SH-SY5Y (cell line): ENCODE results near the gene CDC42EP3.
A peak's percentile ranks its signal among the peaks of the same experiment; 100 is the strongest.

Experiments
- GATA2 ChIP-seq: IDR thresholded peaks from 2 replicates; pipeline ENCODE4 v1.6.1; 2011; ENCODE audit warnings: mild to moderate bottlenecking, low read depth, low read length
- GATA3 ChIP-seq: IDR thresholded peaks from 2 replicates; pipeline ENCODE4 v1.6.1; 2011; ENCODE audit warnings: low read depth, mild to moderate bottlenecking, low read length, moderate library complexity

Gene CDC42EP3

DNA sequence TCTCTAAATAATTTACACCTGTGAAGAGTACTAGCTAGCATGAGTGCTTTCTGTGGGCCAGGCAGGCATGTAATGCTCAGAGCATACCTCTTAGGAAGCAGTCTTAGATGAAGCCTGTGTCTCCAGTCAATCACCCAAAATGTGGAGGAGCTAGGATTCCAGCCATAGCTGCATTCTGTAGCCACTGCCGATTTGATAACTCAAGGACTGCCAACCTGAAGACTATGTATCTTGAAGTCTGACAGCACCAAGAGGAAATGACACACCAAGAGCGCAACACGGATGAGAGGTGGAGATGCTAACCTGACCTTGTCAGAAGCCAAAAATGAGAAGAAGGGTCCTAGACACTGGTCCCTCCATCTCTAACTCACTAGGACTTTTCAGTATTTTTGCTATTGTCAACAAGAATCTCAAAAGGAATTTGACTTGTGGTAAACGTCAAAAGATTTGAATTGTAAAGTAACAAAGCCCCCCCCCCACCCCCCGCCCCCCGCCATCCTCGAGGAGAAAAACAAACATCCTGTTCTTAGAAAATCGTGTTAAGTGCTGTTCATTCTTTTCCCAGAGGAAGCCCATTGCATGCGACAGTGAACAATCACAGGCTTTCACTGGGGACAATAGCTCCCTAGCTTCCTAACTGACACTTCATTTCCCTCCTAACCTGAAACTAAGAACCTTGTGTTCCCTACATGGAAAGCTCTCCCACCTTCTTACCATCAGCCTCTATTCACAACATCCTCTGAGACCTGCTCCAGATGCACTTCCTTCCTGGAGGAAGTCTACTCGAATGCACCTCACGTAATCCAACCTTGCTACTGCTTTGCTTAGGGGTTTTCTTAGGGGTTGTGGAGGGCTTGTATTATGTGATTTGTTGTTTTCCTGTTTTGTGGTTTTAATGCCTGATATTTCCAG, 14.7 kb downstream of the CDC42EP3 start:
- no peak for TF ChIP-seq GATA2
- no peak for TF ChIP-seq GATA3

GRCh38 chr2:37654932-37655841, 16.3 kb downstream of the CDC42EP3 start:
- TF ChIP-seq GATA2 (peak; percentile 50), GATA3 (no peak)

- TF ChIP-seq GATA2 (no peak), GATA3 (no peak)
These were observed 17.0 kb downstream of the CDC42EP3 start for GRCh38 chr2:37654419-37654818.

GRCh38 chr2:37653805-37654378, 17.6 kb downstream of the CDC42EP3 start:
- TF ChIP-seq GATA3 (no peak), GATA2 (no peak)

- TF ChIP-seq GATA2 (no peak), GATA3 (no peak)
These were observed 18.3 kb downstream of the CDC42EP3 start for GRCh38 chr2:37653093-37653492.

DNA sequence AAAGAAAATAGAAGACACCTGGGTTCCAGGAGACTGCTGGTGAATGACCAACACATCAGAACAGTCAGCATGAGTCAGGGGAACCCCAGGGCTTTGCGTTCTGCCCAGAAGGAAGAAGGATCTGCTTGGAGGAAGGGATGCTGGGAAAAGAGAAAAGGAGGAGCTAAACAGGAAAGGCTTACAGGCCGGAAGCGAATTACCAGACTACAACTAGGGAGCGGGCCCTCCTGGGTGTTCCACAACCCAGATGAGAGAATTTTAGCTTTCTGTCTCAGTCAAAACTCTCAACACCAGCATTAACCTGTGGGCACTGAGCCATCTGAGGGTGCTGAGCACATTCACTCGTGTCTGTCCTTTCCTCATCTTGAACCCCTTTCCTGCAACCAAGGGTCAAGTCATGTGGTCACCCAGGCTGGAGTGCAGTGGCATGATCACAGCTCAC, 19.2 kb downstream of the CDC42EP3 start:
- TF ChIP-seq GATA2 = no peak
- TF ChIP-seq GATA3 = no peak

- TF ChIP-seq GATA3 = no peak
- TF ChIP-seq GATA2 = no peak
These were observed 20.8 kb downstream of the CDC42EP3 start for GRCh38 chr2:37650548-37651093.

DNA sequence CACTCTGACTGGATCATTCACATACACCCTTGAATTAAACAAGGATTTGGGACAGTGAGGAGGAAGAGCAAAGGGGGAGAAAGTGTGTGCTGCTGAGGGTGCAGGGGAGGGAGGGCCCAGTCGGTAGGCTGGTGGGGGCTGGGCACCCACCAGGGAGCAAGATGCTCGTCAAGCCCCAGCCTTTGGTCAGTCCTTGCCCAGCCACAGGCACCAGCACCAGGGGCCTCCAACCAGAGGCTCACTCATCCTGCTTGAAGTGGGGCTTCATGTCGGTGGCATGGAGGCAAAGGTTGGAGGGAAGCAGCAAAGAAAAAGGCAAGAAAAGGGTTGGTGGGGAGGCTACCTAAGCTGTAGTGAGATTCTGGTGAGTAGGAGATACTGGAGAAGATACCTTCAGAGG, 21.9 kb downstream of the CDC42EP3 start:
- TF ChIP-seq GATA2 (no peak), GATA3 (no peak)

GRCh38 chr2:37648331-37649011, 23.0 kb downstream of the CDC42EP3 start:
- no peak for TF ChIP-seq GATA3
- TF ChIP-seq GATA2 = no peak

- no peak for TF ChIP-seq GATA3
- no peak for TF ChIP-seq GATA2
These were observed 23.5 kb downstream of the CDC42EP3 start for GRCh38 chr2:37647971-37648330.

DNA sequence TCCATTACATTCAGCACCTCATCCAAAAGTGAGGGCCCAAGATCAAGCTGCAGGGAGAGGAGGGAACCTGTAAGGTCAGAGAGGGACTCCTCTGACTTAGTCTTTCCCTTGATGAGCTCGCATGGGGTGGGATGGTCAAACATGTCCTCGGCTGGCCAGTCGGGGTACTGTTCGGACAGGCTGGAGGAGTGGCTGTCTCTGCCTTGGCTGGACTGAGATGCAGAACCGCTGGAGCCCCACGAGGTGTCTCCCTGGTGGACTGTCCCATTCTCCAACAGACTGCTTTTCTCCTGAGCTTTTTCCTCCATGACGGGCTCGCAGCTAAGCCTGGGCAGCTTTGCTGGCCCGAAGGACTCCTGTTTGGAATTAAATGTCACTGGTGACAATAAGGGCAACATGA, 25.6 kb downstream of the CDC42EP3 start:
- no peak for TF ChIP-seq GATA2
- TF ChIP-seq GATA3 = no peak

DNA sequence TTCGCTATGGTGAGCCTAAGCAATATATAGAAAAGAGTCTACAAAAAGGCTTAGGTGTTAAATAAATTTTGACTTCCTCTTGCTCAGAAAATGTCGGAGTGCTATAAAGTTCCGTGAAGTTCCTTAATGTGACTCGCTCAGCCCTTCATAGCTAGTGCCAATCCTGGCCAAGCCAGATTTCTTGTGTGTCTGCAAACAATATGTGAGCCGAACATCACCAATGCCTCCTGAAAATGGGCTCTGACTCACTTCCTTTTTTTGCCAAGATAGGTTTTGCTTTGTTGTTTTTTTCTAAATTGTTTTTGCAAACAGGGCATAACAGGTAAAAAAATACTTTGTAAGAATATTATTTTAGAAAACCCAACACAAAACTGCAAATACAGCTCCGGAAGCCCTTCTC, 26.1 kb downstream of the CDC42EP3 start:
- TF ChIP-seq GATA2 (no peak), GATA3 (no peak)

DNA sequence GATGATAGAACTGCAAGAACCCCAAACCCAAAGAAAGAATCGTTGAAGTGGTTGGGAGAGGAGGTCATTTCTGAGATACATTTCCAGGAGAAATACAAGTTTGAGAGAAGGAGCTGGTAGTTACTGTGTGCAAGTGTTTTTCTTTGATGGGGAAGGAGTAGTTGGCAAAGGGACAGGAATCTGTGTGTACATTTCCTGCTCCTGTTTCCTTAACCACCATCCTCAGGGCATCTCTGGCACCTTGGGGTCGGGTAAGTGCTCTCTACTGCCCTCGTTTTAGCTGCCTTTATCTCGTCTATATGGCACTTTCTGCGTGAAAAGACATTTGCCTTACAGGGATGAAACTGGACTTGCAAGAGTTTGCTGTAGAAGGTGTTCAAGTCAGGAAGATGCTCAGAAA, 27.3 kb downstream of the CDC42EP3 start:
- TF ChIP-seq GATA3 (no peak), GATA2 (no peak)

DNA sequence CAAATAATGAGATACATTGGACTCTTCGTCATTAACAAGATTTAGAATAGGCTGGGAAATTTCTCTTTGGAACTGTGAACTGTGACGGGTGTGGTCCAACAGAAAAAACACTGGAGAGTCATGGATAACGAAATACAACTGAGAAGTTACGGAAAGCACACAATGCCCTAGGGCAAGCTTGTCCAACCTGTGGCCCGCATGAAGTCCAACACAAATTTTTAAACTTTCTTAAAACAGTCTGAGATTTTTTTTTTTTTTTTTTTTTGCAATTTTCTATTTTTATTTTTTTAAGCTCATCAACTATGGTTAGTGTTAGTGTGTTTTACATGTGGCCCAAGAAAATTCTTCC, 27.7 kb downstream of the CDC42EP3 start:
- TF ChIP-seq GATA2 (no peak), GATA3 (no peak)

- TF ChIP-seq GATA2 = no peak
- TF ChIP-seq GATA3 = no peak
These were observed 28.3 kb downstream of the CDC42EP3 start for GRCh38 chr2:37642907-37643729.
